Fibroblast of lung (primary cell): ENCODE data around the gene TMEM203.

Experiments used
- EZH2 ChIP-seq: IDR thresholded peaks from 2 replicates; pipeline ENCODE4 v1.5.1; 2012; ENCODE audit warnings: low read length, control low read depth, mild to moderate bottlenecking; ENCODE audit errors: missing control alignments
- TF ChIP-seq, protein P1 (sequence below), 2 donors: IDR thresholded peaks in 1 of 2; conservative IDR thresholded peaks in 1 of 2; 1 replicate in 1 of 2; 2 replicates in 1 of 2; pipeline ENCODE4 v1.5.1; 2011 to 2012; ENCODE audit warnings: low read length in 2 of 2, control low read depth in 1 of 2, inconsistent platforms in 1 of 2, low read depth in 1 of 2, mild to moderate bottlenecking in 1 of 2

- no peak for TF ChIP-seq EZH2
- TF ChIP-seq, protein P1, sequence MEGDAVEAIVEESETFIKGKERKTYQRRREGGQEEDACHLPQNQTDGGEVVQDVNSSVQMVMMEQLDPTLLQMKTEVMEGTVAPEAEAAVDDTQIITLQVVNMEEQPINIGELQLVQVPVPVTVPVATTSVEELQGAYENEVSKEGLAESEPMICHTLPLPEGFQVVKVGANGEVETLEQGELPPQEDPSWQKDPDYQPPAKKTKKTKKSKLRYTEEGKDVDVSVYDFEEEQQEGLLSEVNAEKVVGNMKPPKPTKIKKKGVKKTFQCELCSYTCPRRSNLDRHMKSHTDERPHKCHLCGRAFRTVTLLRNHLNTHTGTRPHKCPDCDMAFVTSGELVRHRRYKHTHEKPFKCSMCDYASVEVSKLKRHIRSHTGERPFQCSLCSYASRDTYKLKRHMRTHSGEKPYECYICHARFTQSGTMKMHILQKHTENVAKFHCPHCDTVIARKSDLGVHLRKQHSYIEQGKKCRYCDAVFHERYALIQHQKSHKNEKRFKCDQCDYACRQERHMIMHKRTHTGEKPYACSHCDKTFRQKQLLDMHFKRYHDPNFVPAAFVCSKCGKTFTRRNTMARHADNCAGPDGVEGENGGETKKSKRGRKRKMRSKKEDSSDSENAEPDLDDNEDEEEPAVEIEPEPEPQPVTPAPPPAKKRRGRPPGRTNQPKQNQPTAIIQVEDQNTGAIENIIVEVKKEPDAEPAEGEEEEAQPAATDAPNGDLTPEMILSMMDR (conservative IDR thresholded peaks at IDR 0.05 in 1 of 2, IDR thresholded peaks at IDR 0.05 in 1 of 2; ENCODE audit: low read depth in 1 of 2, low read length in 2 of 2) = peak in 1 of 2 donors; percentile 19
Observed at GRCh38 chr9:137213160-137214060, 8.0 kb upstream of the TMEM203 start.
